ENCODE data around the gene FXYD6.
"Not testable (repeated sequence)": the region's sequence is repeated elsewhere in the genome, so short reads cannot be mapped to it uniquely, and the experiment has no call there.

FXYD6 gene

DNA sequence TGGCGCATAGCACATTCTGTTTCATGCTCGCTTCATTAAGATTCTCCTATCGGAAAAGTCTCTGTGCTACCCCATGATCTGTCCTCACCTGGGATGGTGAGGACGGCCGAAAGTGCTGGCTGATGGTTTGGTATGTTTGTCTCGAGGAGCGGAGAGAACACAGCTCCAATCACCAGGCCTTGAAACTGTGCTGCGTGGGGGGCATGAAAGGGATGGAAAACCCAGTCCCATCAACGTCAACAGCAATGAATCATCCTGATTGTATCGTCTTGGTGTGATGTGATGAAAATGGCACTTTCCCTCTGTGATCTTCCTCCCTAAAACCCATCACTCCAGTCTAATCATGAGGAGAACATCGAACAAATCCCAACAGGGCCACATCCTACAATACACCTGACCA, 8.4 kb downstream of the FXYD6 start:
- DNase-seq: no peak

DNA sequence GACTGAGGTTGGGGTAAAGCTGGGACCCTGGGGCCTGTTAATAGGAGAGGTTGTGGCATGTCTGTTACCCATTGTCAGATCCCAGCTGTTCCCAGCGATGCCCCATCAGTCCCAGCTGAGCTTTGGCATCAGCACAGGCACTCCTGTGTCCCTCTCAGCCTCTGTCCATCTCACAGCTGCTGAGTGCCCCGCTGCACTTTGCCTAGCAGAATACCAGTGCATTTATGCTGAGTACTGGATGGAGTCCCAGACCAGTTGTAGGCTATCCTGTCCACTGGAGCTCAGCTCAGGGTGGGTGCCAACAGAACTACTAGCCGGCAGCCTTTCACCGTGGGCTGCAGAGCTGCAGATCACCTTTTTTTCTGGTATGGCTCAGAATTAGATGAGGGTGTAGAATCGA, 9.9 kb downstream of the FXYD6 start:
- DNase-seq: no peak

DNA sequence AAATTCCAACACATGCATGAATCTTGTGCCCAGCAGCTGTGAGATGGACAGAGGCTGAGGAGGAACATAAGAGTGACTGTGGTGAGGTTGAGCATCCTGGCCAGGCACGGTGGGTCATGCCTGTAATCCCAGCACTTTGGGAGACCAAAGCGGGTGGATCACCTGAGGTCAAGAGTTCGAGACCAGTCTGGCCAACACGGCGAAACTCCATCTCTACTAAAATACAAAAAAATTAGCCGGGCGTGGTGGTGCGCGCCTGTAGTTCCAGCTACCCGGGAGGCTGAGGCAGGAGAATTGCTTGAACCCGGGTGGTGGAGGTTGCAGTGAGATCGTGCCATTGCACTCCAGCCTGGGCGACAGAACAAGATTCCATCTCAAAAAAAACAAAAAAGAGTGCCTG, 10.9 kb downstream of the FXYD6 start:
- DNase-seq: not testable (repeated sequence)

DNA sequence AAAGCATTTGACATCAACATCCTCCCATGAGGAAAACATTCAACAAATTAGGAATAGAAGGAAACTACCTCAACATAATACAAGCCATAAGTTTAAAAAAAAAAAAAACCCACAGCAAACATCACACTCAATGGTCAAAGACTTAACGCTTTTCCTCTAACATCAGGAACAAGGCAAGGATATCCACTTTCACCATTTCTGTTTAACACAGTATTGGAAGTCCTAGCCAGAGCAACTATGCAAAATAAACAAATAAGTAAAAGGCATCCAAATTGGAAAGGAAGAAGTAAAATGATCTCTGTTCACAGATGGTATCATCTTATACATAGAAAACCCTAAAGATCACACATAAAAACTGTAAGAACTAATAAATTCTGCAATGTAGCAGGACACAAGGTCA, 13.1 kb downstream of the FXYD6 start:
- no peak for DNase-seq

DNA sequence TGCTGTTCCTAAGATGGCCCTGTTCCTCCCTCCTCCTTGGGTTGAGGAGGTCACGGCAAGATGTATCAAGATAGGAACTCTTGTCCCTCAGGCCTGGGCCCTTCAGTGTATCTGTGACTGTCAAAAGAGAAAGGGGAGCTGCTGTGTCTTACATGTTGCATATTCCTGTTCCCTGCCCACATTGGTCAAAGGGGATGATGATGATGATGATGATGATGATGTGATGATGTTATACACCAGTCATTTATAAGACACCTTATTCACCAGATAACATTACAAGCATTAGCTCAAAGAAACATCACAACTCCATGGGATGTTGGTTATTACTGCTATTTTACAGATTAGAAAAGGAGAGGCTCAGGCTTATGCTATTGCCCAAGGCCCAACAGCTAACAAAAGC, 13.7 kb downstream of the FXYD6 start:
- DNase-seq: no peak

DNA sequence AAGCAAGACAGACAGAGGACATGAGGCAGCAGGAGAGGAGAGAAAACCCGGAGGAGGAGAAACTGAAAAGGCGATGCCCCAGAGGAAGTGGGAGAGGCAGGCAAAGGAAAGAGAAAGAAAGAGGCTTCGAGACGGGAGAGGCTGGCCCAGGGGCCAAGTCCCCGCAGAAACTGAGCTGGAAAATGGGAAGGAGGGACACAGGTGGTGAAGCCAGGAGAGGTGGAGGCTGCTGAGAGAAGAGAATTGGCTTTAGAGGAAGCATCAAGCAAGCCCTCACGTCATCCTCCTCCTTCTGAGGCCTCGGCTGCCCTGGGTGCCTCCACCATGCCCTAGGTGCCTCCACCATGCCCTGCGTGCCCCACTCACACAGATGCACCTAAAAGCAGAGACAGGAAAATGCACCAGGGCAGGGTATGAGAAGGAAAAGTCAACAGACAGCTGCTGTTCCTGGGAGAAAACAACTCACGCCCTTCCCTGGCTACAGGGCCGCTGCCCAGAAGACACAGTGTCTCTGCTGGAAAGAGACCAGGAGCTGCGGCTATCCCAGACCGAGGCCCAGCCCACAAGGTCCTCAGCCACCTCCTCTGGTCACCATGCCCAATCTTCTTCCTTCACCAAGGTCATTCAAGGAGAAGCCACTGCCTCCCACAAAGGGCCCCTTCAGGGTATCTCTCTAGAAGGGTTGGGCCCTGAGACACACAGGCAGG, 14.3 kb downstream of the FXYD6 start:
- DNase-seq: no peak

DNA sequence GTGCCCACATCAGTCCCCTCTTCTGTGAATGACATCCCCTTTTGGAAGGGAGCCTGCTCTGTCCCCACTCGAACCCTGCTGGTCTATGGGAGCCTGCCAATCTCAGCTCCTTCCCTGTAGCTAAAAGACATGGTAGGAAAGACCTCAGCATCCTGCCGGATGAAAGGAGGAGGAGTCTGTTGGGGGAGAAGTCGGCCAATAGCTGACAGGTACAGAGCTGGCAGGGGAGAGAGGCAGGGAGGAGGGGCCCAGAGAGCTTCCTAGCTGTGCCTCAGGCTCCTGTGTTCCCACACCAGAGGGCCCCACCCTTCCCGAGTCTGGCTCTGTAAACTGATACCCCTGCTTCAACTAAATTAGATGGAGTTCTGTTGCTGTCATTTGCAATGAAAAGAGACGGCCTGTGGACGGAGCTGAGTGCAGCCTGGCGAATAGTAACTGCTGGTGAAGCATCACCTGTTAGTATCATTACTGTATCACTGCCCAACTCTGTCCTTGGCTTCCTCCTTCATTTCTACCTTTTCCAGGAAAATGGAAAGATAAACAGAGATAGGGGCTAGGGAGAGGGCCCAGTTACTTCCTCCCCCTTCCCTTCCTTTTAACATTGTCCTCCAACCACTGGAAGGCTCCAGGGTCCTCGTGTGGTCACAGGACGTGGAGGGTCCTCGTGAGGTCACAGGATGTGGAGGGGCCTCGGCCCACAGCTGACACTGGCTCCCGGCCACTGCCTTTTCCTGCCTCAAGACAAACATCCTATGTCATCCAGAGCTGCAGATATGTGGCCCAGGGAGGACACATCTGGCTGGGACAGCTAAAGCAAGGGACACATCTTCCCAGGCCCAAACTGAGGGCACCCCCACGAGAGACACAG, 15.1 kb downstream of the FXYD6 start:
- DNase-seq: peak; percentile 91

DNA sequence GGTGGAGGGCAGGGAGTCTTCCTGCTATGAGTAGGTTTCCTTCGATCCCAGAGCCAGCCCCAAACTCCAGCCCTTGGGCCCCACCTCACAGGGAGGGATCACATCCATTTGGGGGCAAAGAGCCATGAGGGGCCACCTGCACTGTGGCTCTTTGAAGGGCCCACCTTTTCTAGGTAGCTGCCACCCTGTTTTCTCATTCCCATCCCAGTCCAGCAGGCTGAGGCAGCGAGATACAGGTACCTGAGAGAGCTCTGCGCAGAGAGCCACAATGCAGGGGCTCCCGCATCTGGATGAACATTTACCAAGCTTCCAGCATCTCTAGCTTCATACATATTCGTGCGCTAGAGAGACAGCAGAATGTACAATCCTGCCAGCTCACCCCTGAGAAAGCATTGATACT, 16.3 kb downstream of the FXYD6 start:
- no peak for DNase-seq

DNA sequence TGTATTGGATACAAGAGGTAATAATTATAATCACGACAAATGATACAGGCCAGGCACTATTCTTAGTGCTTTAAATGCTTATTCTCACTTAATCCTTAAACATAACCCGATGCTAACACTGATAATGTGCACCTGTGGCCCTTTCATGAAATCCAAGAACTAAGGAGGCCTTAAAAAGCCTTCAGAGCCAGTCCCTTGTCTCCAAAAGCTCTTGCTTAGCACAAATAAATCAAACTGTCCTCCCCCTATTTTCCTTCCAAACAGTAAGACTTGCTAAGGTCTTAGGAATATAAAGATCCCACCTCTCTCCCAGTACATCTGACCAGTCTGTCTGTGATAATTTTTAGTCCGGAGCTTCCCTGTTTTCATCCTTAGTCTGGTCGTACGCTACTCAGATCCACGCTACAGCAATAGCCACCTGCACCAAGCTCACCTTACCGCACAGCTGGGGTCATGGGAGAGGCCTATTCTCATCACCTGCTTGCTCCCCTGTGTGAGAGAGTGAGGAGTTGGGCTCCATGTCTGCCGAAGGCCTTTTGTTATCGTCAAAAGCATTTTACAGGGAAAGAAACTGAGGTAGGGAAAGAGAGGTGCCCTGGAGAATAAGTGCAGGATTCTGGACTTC, 16.9 kb downstream of the FXYD6 start:
- DNase-seq: no peak

DNA sequence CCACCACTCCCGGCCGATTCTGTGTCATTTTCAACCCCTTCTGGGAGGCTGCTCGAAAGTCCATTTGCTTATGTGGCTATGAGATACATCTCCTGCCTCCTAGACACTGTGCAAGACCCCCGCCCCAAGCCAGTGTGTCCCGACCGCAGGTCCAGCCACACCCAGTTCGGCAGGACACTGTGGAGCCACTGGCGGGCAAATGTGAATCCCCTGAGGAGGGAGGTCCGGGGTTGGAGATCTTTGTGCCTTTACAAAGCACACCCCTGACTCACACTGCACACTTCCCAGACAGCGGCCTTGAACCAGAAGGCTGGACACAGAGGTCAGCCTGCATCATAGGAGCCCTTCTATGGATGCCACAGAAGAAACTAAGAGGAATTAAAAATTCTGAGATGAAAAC, 17.4 kb downstream of the FXYD6 start:
- no peak for DNase-seq

DNA sequence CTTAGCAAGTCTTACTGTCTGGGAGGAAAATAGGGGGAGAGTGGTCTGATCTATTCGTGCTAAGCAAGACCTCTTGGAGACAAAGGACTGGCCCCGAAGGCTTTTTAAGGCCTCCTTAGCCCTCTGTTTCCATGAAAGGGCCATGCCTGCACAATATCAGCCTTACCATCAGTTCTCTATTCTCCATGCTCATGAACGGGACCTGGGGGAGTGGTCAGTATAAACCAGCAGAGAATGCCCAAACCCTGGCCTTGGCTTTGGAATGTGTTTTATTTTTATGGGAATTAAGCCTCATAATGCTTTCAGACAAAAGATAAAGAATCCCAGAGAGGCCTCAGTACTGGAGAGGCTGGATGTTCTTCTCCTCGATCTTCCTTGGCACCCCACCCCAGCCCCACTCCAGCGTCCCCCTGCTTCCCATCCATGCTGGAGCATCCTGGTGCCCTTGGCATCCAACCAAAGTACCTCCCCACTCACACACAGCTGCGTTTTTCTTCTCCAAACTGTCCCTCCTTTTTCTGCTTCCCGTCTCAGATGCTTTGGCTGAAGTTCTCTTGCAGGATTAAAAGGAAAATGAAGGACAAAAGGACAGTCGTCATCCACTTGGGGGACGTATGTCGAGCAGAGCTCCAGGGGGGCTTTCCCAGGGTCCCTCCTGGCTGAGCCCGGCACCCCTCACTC, 18.6 kb downstream of the FXYD6 start:
- no peak for DNase-seq

DNA sequence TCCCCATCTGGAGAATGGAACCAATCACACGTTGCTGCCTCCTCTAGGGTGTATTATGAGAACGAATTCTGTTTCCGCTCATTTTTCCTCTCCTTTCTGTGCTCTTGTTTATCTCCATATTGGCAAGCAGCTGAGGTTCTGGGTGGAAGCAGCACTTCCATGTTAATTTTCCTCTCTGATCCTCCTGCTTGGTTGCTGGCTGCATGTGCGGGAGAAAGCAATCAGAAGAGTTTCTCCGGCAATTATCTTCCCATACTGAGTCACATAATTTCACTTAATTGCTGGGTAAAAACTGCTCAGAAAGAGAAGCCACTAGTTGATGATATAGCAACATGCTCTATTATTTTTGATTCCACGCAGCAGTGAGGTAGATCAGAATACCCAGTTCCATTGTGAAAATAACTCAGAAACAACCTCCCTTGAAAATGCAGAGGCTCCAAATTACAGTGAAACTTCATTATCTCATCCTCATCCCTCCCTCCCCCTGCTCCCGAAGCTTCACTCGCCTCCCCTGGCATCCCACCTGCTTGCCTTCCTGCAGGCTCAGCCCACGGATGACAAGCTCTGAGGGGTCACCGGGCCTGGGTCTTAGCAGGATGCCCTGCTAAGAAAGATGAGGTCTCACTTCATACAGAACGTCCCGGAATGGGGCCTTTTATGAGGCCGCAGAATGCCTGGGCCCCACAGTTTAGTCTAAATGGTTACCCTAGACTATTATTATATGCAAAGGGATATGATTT, 20.4 kb downstream of the FXYD6 start:
- DNase-seq: peak; percentile 30

DNA sequence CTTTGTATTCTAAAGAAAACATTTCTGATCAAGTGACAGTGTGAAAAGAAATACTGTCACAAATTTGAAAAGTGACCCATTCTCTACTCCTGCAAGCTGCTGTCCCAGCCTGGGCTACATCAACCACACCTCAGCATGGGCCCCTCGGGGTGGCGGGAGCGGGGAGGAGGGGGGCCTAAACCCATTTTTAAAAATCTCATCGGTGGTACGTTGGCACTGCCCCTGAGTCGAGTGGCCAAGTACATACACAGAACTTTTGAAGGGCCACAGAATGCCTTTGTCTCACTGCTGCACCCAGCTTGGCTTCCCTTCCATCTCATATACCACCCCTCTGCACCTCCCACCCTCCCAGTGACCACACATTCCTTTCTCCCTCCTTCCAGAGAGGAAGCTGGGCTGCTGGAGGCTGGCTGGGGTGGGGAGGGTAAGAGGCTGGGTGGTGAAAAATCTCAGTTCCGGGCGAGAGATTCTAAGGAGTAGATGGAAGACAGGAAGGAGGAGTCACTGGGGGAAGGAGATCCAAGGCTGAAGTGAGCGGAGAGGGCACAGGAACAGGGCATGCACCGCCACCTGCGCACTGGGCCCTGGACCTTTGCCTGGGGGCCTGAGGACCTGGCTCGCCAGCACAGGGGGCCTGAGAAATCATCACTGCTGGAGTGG, 21.1 kb downstream of the FXYD6 start:
- no peak for DNase-seq

DNA sequence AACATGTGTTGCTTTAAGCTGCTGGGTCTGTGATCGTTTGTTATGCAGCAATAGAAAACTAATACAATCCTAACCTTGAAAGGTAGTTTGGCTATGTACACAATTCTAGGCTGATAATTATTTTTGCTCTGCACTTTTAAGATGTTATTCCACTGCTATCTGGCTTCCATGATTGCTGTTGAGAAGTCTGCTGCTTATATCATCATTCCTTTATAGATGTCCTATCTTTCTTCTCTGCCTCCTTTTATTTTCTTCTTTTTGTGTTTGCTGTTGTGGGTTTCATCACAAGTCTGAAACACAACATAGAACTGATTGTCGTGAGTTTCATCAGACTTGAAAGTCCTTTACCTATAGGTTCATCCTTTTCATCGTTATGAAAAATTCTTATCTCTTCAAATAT, 24.1 kb downstream of the FXYD6 start:
- DNase-seq: no peak

DNA sequence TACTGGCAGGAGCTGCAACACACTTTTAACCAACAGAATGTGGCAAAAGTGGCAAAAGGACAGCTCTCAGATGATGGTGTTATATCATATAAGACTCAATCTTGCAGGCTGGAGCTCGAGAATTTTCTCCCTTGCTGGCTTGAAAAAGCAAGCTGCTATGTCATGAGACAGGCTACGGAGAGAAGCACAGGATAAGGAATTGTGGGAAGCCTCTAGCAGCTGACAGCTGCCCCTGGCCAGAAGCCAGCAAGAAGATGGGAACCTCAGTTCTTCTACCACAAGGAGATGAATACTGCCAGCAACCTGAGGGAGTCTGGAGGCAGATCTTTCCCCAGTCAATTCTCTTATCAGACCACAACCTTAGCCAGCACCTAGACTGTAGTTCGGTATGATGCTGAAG, 24.6 kb downstream of the FXYD6 start:
- DNase-seq: no peak

DNA sequence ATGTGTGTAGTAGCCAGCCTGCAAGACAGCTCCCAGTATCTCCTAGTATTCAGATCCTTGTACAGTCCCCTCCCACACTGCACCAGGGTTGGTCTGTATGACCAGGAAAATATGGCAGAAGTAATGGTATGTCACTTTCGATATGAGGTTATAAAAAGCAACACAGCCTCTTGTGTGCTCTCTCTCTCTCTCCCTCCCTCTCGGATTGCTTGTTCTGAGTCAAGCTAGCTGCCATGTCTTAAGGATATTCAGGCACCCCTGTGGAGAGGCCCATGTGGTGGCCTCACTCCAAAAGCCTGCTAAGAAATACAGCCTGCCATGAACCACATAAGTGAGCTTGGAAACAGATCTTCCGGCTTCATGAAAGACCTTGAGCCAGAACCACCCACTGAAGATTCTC, 25.4 kb downstream of the FXYD6 start:
- DNase-seq: no peak

DNA sequence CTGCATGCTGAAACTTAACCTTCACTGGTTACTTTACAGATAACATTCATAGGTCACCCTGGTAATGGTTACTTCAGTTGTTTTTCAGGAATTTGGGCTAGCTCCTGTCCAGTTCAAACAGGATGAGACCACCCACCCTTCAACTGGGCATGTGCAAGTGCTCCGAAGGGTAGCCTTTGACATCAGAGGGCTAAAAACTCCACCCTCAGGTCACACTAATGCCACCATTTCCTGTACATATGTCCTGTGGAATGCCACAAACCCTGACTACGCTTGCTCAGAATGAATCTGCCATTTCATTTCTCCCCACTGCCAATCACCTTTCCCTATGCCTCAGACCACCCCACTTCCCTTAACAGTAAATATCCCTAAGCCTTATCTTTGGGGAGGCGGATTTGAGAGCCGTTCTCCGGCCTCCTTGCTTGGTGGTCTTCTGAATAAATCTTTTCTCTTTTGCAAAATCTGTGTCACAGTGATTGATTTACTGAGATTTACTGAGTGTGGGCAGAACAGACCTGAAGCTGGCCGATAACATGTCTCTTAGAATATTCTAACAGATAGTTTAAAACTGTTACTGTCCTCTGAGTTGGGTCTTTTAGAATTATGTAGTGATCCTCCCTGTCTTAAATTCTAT, 26.6 kb downstream of the FXYD6 start:
- no peak for DNase-seq

DNA sequence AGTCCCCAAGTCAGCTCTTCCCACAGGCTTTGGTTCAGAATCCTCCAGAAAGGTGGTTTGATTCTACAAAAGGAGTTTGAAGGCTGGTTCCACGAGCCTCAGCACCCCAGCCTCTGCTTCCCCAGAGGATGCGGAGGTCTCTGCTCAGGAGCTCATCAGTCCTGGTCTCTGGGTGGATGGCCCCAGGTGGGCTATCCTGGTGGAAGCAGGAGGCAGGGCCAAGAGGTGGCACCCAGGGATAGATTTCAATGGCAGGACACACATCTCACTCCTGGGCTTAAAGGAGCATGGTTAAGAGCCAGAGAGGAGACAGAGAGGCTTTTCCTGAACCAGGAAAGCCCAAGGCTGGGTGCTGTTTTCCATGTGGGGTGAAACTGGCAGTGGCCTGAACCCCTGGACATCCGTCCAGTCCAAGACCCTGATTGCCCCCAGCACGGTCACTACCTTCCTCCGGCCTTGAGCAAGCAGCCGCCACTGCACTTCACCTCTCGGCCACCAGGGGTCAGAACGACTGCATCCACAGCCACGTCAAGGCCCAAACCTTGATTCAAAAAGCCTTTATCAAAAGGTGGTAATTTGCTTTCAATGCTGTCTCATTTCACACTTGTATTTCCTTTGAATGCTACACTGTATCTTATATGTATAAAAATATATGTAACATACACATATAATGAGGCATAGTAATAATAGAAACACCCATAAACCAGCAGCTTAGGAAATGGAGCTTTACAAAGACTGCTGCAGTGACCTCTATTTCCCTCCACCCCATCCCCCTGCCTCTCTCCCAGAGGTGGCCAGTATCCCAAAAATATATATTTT, 32.6 kb downstream of the FXYD6 start:
- peak; percentile 69 for DNase-seq

DNA sequence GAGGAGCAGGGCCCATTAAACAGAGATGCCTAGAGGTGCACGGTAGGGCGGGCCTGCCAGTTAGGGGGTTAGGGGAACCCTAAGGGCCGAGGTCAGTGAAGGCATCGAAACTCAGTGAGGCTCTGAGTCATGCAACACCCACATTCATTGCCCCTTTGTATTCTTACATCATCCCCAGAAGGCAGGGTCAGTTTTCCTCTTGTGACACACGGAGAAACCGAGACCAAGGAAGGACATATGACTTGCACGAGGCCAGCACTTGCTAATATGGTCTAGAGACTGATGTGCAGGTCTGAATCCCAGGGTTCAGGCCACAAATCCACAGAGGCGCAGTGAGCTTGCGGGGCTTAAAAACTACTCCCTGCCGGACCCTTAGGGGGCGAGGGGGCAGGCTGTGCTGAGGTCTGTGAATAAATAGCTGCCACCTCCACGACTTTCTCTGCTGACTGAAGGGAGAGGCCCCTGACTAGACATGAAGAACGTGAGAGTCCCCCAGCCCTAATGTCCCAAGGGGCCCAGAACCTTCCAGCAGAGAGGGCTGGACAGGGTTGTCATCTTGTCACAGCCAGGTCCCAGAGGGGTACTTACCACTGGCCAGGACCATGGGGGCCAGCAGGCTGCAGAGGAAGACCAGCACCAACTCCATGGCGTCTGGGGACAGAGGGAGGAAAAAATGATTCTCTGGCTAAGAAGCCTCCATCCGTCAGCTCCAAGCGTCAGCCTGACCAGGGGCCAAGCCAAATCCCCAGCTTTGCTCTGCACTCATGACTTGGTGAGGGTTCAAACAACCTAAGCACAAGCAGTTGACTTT, 34.1 kb downstream of the FXYD6 start:
- no peak for DNase-seq

DNA sequence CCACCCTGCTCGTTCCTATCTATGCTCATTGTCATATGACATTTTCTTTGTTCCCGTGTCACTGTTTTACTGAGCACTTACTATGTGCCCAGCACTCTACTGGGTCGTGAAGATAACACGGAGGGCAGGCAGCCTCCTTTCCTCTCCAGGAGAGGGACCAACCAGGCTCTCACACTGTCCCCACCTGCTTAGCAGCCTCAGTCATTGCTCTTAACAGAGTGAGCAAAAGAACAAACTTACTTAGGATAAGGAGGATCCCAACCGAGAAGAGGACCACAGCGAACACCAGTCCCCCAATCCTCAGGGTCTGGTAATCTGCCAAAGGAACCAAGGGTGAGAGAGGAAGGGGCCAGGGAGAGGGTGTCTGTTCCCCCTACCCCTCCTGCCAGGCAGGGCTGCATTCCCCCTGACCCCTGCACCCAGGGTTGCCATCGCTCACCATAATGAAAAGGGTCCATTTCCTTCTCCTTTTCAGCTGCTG, 34.9 kb downstream of the FXYD6 start:
- no peak for DNase-seq
